NCI-H82 treated with DMSO at 0.1 percent for 48 hours (cell line): Measurements from ENCODE around the gene GRAP.

Source experiments
- DNase-seq: peaks from one replicate; lab custom pipeline; 2025; ENCODE audit not compliant: unreplicated experiment; lab: John Stamatoyannopoulos, UW

GRAP gene

GRCh38 chr17:19004421-19005136 is 42.2 kb downstream of the GRAP start, which contains the start of gene FAM83G:
Gene FAM83G (minus strand): TSS chr17:19004764. CDS start chr17:19004041, 723 bp downstream.
- DNase-seq = no peak

GRCh38 chr17:19003543-19004420 is 43.0 kb downstream of the GRAP start:
- DNase-seq = no peak

DNA sequence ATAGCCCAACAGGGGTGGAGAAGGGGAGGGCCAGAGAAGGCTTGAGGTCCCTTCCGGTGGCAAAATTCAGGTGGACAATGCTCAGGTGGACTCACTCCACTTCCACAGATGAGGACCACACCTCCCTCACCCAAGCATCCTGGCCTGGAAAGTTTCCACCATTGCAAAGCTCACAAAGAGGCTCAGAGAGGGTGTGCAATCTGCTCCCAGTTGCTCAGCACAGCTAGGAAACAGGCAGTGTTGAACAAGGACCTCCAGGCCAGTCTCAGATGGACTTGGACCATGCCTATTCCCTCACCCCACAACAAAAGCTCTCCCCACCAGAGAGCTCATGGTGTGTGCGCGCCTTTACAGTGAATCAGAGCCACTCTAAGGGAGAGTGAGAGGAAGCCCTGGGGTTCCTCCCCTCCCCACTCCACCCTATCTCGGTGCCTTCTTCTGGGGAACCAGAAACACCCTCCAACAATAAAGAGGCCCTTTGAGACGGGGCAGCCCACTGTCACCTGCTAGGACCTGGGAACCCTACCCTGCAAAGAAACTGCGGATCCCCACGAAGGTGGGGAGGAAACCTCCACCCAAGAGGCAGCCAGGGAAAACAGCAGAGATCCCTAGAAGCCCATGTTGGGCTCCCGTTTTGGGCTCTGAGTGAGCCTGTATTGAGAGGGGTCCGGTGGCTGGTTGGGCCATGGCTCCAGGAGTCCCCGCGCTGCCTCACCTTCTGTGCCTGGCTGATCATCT is 43.8 kb downstream of the GRAP start:
- no peak for DNase-seq

DNA sequence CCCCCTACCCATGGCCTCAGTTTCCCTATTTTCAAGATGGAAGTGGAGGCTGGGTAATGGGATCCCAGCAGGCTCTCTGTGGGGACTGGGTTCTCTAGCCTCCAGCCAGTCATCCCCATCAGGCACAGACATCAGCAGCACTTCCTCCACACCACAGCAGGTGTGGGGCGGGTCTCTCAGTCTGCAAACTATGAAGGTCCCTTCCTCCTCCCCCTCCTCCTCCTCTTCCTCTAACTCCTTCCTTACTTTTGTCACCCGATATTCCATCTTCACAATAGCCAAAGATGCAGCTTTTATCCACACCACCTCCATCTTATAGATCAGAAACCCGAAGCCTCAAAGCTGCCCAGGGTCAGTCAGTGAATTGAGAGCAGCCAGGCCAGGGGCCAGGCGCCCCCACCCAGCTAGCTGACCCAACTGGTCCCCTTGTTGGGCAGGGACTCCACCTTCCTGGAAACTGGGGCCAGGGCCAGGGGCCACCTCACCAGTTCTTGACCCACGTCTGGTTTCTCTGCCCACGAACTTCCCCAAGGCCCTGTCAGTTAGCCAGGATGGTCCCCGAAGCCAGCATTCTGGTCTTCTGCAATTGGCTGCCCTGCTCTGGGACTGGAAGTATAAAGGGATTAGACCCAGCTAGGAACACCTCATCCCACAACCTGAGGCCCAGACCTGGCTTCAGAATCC is 44.7 kb downstream of the GRAP start:
- no peak for DNase-seq

DNA sequence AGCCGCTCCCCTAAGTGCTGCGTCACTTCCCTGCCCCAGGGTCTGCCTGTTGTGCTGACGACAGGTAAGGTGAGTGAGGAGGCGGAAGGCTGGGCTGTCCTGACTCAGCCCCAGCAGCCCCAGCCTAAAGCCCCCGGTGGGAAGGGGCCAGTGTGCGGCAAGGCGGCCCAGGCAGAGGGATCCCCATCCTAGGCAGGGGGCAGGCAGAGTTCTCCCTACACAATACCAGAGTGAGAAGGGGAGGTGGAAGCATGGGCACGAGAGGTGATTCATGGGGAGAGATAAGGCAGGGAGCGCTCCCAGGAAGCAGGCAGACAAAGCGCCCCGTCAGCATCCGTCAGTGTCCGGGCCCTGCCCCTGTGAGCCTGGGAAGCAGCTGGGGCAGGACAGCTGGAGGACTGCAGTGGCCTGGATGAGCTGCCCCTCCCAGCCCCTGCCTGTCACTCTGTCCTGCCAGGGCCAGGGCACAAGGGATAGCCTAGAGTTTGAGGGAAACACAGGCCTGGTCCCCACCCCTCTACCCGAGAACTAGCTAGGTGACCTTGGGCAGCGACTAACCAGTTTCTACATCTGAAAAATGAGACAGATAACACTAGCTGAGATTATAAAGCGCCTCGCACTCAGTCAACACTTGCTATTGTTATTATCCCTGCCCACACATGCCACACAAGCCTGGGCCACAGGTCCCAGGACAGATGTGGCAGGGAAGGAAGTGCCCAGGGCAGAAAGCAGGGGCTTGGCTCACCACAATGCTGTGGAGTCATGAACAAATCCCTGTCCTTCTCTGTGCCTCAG is 46.0 kb downstream of the GRAP start:
- no peak for DNase-seq

DNA sequence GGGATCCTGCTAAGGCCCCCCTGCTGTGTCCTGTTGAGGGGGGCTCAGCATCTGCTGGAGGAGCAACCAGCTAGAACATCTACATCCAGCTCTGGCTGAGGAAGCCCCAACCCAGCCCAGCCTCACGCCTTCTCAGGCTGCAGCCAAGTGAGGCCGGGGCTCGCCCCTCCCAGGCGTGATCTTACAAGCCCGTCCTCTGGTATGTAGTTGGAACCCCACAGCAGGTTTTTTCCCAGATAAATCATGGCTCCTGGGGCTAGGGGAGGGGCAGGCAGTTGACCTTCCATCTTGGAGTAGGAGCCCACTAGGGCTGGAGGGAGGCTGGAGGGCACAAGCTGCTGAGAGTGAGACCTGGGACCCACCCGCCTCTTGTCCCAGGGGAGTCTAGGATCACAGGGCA is 46.8 kb downstream of the GRAP start:
- DNase-seq = no peak

DNA sequence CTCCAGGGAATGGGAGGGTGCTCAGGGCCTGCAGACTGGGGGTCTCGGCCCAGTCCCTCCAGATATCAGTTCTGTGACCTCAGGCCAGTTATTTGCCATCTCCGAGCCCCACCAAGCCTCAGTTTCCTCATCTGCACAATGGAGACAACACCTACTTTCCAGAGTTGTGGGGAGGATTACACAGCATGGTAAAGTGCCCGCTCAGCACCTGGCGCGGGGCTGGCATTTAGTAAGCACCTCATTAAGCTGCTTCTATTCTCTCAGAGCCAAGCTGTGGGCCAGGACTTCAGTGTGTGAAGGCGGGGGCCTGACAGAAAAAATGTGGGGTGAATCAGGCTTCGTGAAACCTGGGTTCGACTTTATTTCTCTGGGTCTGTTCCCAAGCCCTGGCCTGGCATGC is 47.4 kb downstream of the GRAP start:
- no peak for DNase-seq

DNA sequence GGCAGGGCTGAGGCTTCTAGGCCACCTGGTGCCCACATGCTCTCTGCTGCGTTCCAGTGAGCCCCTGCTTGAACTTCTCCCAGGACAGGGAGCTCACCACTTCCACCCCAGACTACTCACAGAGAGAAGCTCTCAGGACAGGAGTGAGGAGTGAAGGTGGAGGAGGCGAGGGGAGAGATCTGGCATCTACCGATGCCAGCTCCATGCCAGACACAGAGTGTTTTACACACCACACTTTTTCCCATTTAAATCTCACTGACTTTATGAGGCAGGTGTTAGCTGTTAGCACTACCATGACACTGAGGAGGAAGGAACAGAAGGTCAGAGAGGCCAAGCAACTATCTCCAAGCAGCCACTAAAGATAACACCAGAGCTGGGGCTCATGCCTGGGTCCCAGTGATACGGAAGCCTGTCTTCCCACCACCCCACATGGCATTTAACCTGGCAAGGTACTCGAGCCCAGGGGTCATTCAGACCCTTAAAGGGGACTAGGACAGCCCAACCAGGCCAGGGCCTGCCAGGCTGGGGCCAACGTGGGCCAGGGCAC is 49.0 kb downstream of the GRAP start:
- no peak for DNase-seq

GRCh38 chr17:18996458-18996857 is 50.3 kb downstream of the GRAP start:
- no peak for DNase-seq

- no peak for DNase-seq
Observed at GRCh38 chr17:18995220-18995619, 51.5 kb downstream of the GRAP start.

- no peak for DNase-seq
Observed at GRCh38 chr17:18994631-18995030, 52.1 kb downstream of the GRAP start.

GRCh38 chr17:18993905-18994526 is 52.7 kb downstream of the GRAP start:
- no peak for DNase-seq

- no peak for DNase-seq
Observed at GRCh38 chr17:18992454-18993130, 54.2 kb downstream of the GRAP start.

DNA sequence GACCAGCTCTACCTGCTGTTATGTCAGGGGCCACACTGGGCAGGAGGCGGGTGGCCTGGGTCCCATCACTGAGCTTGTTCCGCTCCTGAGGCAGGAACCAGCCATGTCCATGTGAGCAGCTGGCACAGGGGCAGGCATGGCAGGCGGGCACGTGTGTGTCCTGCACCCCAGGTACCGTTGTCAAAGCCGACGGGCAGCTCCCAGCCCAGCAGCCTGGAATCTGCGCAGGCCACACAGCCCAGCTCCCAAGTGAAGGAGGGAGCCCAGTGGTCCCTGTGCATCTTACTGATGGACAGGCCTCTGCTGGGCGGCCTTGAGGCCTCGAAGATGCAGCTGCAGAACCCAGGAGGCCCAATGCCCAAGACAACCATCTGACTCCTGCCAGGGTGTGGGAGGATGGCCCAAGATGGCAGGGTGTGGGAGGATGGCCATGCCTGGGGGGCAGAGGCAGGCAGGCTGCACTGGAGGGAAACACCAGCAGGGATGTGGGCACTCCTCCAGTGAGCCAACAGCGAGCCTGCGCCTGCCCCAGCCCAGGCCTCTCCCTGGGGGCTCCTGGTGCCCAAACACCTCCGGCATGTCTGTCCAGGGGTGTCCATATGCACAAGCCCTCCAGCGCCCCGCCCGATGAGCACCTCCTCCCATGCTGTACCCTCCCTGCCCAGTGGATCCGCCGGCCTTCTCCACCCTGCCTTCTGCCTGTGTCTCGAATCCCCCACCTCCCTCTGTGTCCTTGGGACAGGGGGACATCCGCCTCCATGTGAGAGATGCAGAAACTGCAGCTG is 55.0 kb downstream of the GRAP start:
- no peak for DNase-seq

DNA sequence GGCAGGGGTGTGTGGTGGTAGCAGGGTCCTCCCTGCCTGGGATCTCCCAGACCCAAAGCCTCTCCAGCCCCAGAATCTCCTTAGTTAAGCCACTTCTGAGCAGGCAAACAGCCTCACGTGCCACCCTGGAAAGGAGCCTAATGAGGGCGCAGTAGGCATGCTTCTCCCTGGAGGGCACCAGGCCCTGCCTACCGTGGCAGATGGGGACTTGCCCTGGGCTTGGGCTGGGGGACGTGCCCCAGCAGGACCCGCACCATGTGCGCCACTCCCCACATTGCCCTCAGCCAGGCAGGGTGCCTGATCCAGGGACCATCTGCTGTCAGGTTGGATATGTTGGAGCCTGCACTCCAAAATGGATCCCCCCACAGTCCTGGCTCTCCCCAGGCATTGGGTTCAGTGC is 56.4 kb downstream of the GRAP start:
- DNase-seq = no peak

GRCh38 chr17:18988546-18989173 is 58.1 kb downstream of the GRAP start:
- no peak for DNase-seq

GRCh38 chr17:18987862-18988545 is 58.8 kb downstream of the GRAP start:
- DNase-seq = no peak
